HepG2 (cell line): ENCODE results near the gene FLYWCH1. TPM values are rescaled to one million over a fixed set of nuclear protein-coding genes. Genes with fewer than 3 reads are reported as not detected.
A peak's percentile ranks its signal among the peaks of the same experiment; 100 is the strongest.

Experiments
- BCLAF1 ChIP-seq: fragments of 450-650 bp; IDR thresholded peaks from 2 replicates; pipeline ENCODE4 v1.6.1; 2017; ENCODE audit warnings: mild to moderate bottlenecking
- CC2D1A ChIP-seq: sonication (generic); formaldehyde crosslinking; IDR thresholded peaks from 2 replicates; pipeline ENCODE4 v1.8.1; 2023; ENCODE audit warnings: mild to moderate bottlenecking, missing genetic modification reagents
- IRF9 ChIP-seq: sonication (generic); formaldehyde crosslinking; IDR thresholded peaks from 2 replicates; pipeline ENCODE4 v1.8.0; 2022; ENCODE audit warnings: missing genetic modification reagents, mild to moderate bottlenecking, borderline replicate concordance
- MEF2D ChIP-seq: sonication (generic); formaldehyde crosslinking; IDR thresholded peaks from 2 replicates; pipeline ENCODE4 v1.5.1; 2020; ENCODE audit warnings: mild to moderate bottlenecking, missing genetic modification reagents
- NR2C2 ChIP-seq: sonication (generic); formaldehyde crosslinking; IDR thresholded peaks from 2 replicates; pipeline ENCODE4 v1.4.0; 2020; ENCODE audit warnings: missing genetic modification reagents, mild to moderate bottlenecking, moderate library complexity, borderline replicate concordance
- PAWR ChIP-seq: sonication (generic); formaldehyde crosslinking; IDR thresholded peaks from 2 replicates; pipeline ENCODE4 v1.4.0; 2020; ENCODE audit warnings: missing genetic modification reagents, mild to moderate bottlenecking, borderline replicate concordance
- REST ChIP-seq, 2 experiments: IDR thresholded peaks; 2 replicates each; pipeline ENCODE4 v1.6.1; 2011 to 2012; ENCODE audit warnings: low read length in 2 of 2, borderline replicate concordance in 1 of 2, low read depth in 1 of 2, mild to moderate bottlenecking in 1 of 2, moderate library complexity in 1 of 2
- SKI ChIP-seq: fragments of 450-650 bp; IDR thresholded peaks from one replicate; pipeline ENCODE4 v1.6.1; 2018; ENCODE audit warnings: mild to moderate bottlenecking; ENCODE audit not compliant: partially characterized antibody
- SUZ12 ChIP-seq: fragments of 150-350 bp; IDR thresholded peaks from 2 replicates; pipeline ENCODE4 v1.6.1; 2014; ENCODE audit warnings: low read depth, low read length
- XRCC5 ChIP-seq: fragments of 200-400 bp; formaldehyde crosslinking; optimal IDR thresholded peaks from 2 replicates; pipeline ENCODE3; 2017; ENCODE audit warnings: mild to moderate bottlenecking, low read length
- ZBTB26 ChIP-seq: IDR thresholded peaks from 2 replicates; pipeline ENCODE4 v1.6.1; 2016; ENCODE audit warnings: missing compliant biosample characterization, missing genetic modification reagents, borderline replicate concordance
- ZNF256 ChIP-seq: sonication (generic); formaldehyde crosslinking; conservative IDR thresholded peaks from 2 replicates; pipeline ENCODE4 v1.4.0; 2020; ENCODE audit warnings: missing genetic modification reagents
- ZNF614 ChIP-seq: IDR thresholded peaks from 2 replicates; pipeline ENCODE4 v1.6.1; 2018; ENCODE audit warnings: missing biosample characterization, missing genetic modification reagents, inconsistent platforms, borderline replicate concordance
- polyA plus RNA-seq, 8 experiments: library from polyadenylated mRNA; depleted of rRNA in 3 of 8; stranded (reverse) in 7 of 8; unstranded in 1 of 8; fragments of >200 nt; fragmentation: Illumina TruSeq in 4 of 8; extraction: Trizol in 4 of 8; gene quantifications; 2 replicates each; pipeline versions ENCODE4 v1.2.1 to v1.2.3, GENCODE V29; 2011 to 2016; ENCODE audit warnings: low read depth in 4 of 8, missing spikeins in 1 of 8, mixed read lengths in 1 of 8; ENCODE audit not compliant: insufficient read depth in 1 of 8
- total RNA-seq, 5 experiments: library from RNA; depleted of rRNA; stranded (reverse); fragments of >200 nt; fragmentation: Illumina TruSeq; extraction: Trizol; gene quantifications; 2 replicates each; pipeline ENCODE4 v1.2.3, GENCODE V29; 2016; ENCODE audit warnings: low read depth in 1 of 5

Gene FLYWCH1
- total and polyA plus RNA-seq, 2 of the 13 experiments (the other 11 are each of a cell fraction or from before 2014, with no cell fraction given): 7.3 to 12.4 TPM

GRCh38 chr16:2968738-2969544 is 57.2 kb downstream of the FLYWCH1 start, which contains the start of gene PAQR4 (continued):
- TF ChIP-seq ZNF614 (CRISPR knock-in tag): peak; percentile 91; the same call in 1 of the 2 replicates
- no peak for TF ChIP-seq SUZ12
- TF ChIP-seq ZBTB26 (CRISPR knock-in tag): peak; percentile 95
- peak; percentile 98; the same call in 1 of the 2 replicates for TF ChIP-seq ZNF256 (CRISPR knock-in tag)
- peak in 1 of 2 experiments; percentile 99 for TF ChIP-seq REST (IDR thresholded peaks at IDR 0.05; ENCODE audit: borderline replicate concordance in 1 of 2, low read depth in 1 of 2, low read length in 2 of 2)
- peak; percentile 71 for TF ChIP-seq SKI
- TF ChIP-seq PAWR (CRISPR knock-in tag): 0 out of 2 replicates have a peak, but pooled peaks have one; percentile 82
- TF ChIP-seq CC2D1A: no peak
- peak; percentile 96 for TF ChIP-seq MEF2D (CRISPR knock-in tag)
- peak; percentile 95; the same call in 1 of the 2 replicates for TF ChIP-seq IRF9 (CRISPR knock-in tag)
- peak; percentile 90 for TF ChIP-seq XRCC5
- TF ChIP-seq NR2C2 (CRISPR knock-in tag): peak; percentile 73
- TF ChIP-seq BCLAF1: no peak
